WTC11 (cell line): ENCODE data around the gene USP44.

Experiments
- ZNF263 ChIP-seq: sonication (generic); formaldehyde crosslinking; IDR thresholded peaks from 2 replicates; pipeline ENCODE4 v1.8.1; 2022; ENCODE audit warnings: low read depth, mild to moderate bottlenecking, moderate library complexity, missing genetic modification reagents
- ZNF416 ChIP-seq: fragments of 250-450 bp; sonication (Bioruptor Pico); IDR thresholded peaks from 2 replicates; pipeline ENCODE4 v1.9.0; 2021; ENCODE audit warnings: mild to moderate bottlenecking, inconsistent platforms

GRCh38 chr12:95520816-95521215, 30.5 kb downstream of the USP44 start:
- TF ChIP-seq ZNF416 (CRISPR knock-in tag) (no peak), ZNF263 (no peak)
